H1 (cell line): ENCODE results near the gene FMR1. TPM values are rescaled to one million over a fixed set of nuclear protein-coding genes. Genes with fewer than 3 reads are reported as not detected.
A peak's percentile ranks its signal among the peaks of the same experiment; 100 is the strongest.

Experiments
- CTCF ChIA-PET: fragments of 300-600 bp; sonication (Branson Sonifier 250); formaldehyde crosslinking; loops from one replicate; lab custom pipeline; 2021; ENCODE audit not compliant: partially characterized antibody; lab: Charles Lee
- POLR2A ChIA-PET: fragments of 300-600 bp; sonication (Branson Sonifier 250); formaldehyde crosslinking; loops from one replicate; lab custom pipeline; 2021; ENCODE audit warnings: inconsistent platforms; ENCODE audit not compliant: partially characterized antibody; lab: Charles Lee
- DNase-seq, 2 experiments: peaks; one replicate each; pipeline versions ENCODE4 v3.0.0 to v3.0.0-alpha.2; 2010 to 2022; ENCODE audit warnings: low spot score in 2 of 2, low read depth in 1 of 2, mixed read lengths in 1 of 2
- FAIRE-seq: peaks from 2 replicates; lab custom pipeline; 2011; peaks lifted over from hg19 to GRCh38; lab: Jason Lieb, UNC
- H2AFZ ChIP-seq: 2 replicates; pipeline ENCODE4 v1.8.1; 2012; ENCODE audit warnings: low read length, inconsistent platforms
- H2AK5ac ChIP-seq: 2 replicates; pipeline ENCODE4 v1.6.1; 2013; ENCODE audit warnings: low read depth, low read length
- H2BK120ac ChIP-seq: replicated peaks from 2 replicates; pipeline ENCODE3; 2013; ENCODE audit warnings: low read depth, low read length, inconsistent platforms
- H2BK12ac ChIP-seq: 2 replicates; pipeline ENCODE4 v1.6.1; 2013; ENCODE audit warnings: low read depth, low read length
- H2BK15ac ChIP-seq: 2 replicates; pipeline ENCODE4 v1.6.1; 2013; ENCODE audit warnings: low read length
- H2BK20ac ChIP-seq: 2 replicates; pipeline ENCODE4 v1.6.1; 2013; ENCODE audit warnings: low read length
- H2BK5ac ChIP-seq: 2 replicates; pipeline ENCODE4 v1.6.1; 2013; ENCODE audit warnings: low read depth, low read length
- H3K14ac ChIP-seq: 2 replicates; pipeline ENCODE4 v1.6.1; 2013; ENCODE audit warnings: inconsistent platforms; ENCODE audit not compliant: insufficient read length
- H3K18ac ChIP-seq: 2 replicates; pipeline ENCODE4 v1.6.1; 2013; ENCODE audit warnings: low read length; ENCODE audit errors: extremely low read depth
- H3K23ac ChIP-seq: 2 replicates; pipeline ENCODE4 v1.6.1; 2013; ENCODE audit warnings: inconsistent platforms; ENCODE audit not compliant: insufficient read length
- H3K23me2 ChIP-seq: 2 replicates; pipeline ENCODE4 v1.6.1; 2013; ENCODE audit warnings: low read depth, low read length
- H3K27ac ChIP-seq: 2 replicates; pipeline ENCODE4 v1.6.1; 2011; ENCODE audit warnings: low read depth, low read length, inconsistent platforms
- H3K27me3 ChIP-seq, 4 experiments: replicated peaks in 1 of 4; 1 replicate in 1 of 4; 2 replicates in 3 of 4; pipeline versions ENCODE4 v1.6.1 to v1.8.1; 2011 to 2013; ENCODE audit warnings: low read length in 3 of 4, mild to moderate bottlenecking in 3 of 4, inconsistent platforms in 2 of 4, mixed read lengths in 2 of 4, moderate library complexity in 1 of 4; ENCODE audit not compliant: control insufficient read depth in 3 of 4, insufficient read depth in 3 of 4; ENCODE audit errors: extremely low read depth in 1 of 4
- H3K36me3 ChIP-seq, 4 experiments: 2 replicates each; pipeline versions ENCODE4 v1.6.1 to v1.8.1; 2011 to 2013; ENCODE audit warnings: mild to moderate bottlenecking in 4 of 4, low read length in 3 of 4, moderate library complexity in 2 of 4, control low read depth in 1 of 4, inconsistent platforms in 1 of 4; ENCODE audit not compliant: insufficient read depth in 4 of 4, control insufficient read depth in 2 of 4
- H3K4ac ChIP-seq: replicated peaks from 2 replicates; pipeline ENCODE3; 2013; ENCODE audit warnings: low read length, low read depth, mixed read lengths, inconsistent platforms; ENCODE audit not compliant: insufficient read length
- H3K4me1 ChIP-seq, 4 experiments: replicated peaks in 1 of 4; 1 replicate in 1 of 4; 2 replicates in 3 of 4; pipeline versions ENCODE4 v1.6.1 to v1.8.1; 2011 to 2013; ENCODE audit warnings: low read length in 3 of 4, inconsistent platforms in 2 of 4, mixed read lengths in 1 of 4; ENCODE audit not compliant: insufficient read depth in 4 of 4, control insufficient read depth in 3 of 4
- H3K4me2 ChIP-seq, 2 experiments: 2 replicates each; pipeline versions ENCODE4 v1.6.1 to v1.8.1; 2011 to 2013; ENCODE audit warnings: low read depth in 2 of 2, low read length in 2 of 2, control low read depth in 1 of 2, inconsistent platforms in 1 of 2, mild to moderate bottlenecking in 1 of 2; ENCODE audit not compliant: insufficient read depth in 1 of 2
- H3K4me3 ChIP-seq, 4 experiments: fragments of 200-600, 300-600 bp in 1 of 4; sonication (generic), shearing (Covaris generic), sonication (Bioruptor Twin) in 1 of 4; 2 replicates each; pipeline versions ENCODE4 v1.5.1 to v1.8.1; 2011 to 2016; ENCODE audit warnings: low read length in 4 of 4, low read depth in 3 of 4, control low read depth in 2 of 4, inconsistent platforms in 2 of 4, mild to moderate bottlenecking in 2 of 4, mixed read lengths in 1 of 4, moderate library complexity in 1 of 4; ENCODE audit not compliant: insufficient read depth in 2 of 4; ENCODE audit errors: extremely low read depth in 1 of 4
- H3K56ac ChIP-seq: replicated peaks from 2 replicates; pipeline ENCODE3; 2013; ENCODE audit warnings: low read depth, mild to moderate bottlenecking, mixed read lengths, low read length, inconsistent platforms; ENCODE audit not compliant: insufficient read length
- H3K79me1 ChIP-seq: 2 replicates; pipeline ENCODE4 v1.6.1; 2013; ENCODE audit warnings: low read depth, low read length, control low read depth
- H3K79me2 ChIP-seq, 2 experiments: 2 replicates each; pipeline versions ENCODE4 v1.6.1 to v1.8.1; 2012 to 2013; ENCODE audit warnings: low read length in 2 of 2, mild to moderate bottlenecking in 2 of 2, inconsistent platforms in 1 of 2; ENCODE audit not compliant: insufficient read depth in 2 of 2, control insufficient read depth in 1 of 2
- H3K9ac ChIP-seq, 4 experiments: replicated peaks in 1 of 4; 1 replicate in 1 of 4; 2 replicates in 3 of 4; pipeline versions ENCODE4 v1.6.1 to v1.8.1; 2011 to 2013; ENCODE audit warnings: low read depth in 3 of 4, low read length in 3 of 4, control low read depth in 2 of 4, mild to moderate bottlenecking in 2 of 4, moderate library complexity in 2 of 4, inconsistent platforms in 1 of 4; ENCODE audit errors: extremely low read depth in 1 of 4
- H3K9me3 ChIP-seq, 2 experiments: 2 replicates each; pipeline versions ENCODE4 v1.6.1 to v1.8.1; 2012 to 2013; ENCODE audit warnings: mild to moderate bottlenecking in 2 of 2, moderate library complexity in 2 of 2, control low read depth in 1 of 2, inconsistent platforms in 1 of 2, low read depth in 1 of 2, low read length in 1 of 2, mixed read lengths in 1 of 2; ENCODE audit not compliant: insufficient read depth in 2 of 2
- H4K20me1 ChIP-seq, 2 experiments: replicated peaks in 1 of 2; 2 replicates each; pipeline versions ENCODE3 to v1.8.1; 2011 to 2013; ENCODE audit warnings: inconsistent platforms in 2 of 2, low read length in 2 of 2, mild to moderate bottlenecking in 1 of 2; ENCODE audit not compliant: insufficient read depth in 2 of 2, control insufficient read depth in 1 of 2
- H4K5ac ChIP-seq: 2 replicates; pipeline ENCODE4 v1.6.1; 2013; ENCODE audit warnings: low read length, low read depth, mixed read lengths, inconsistent platforms; ENCODE audit not compliant: insufficient read length
- H4K8ac ChIP-seq: 2 replicates; pipeline ENCODE4 v1.8.0; 2013; ENCODE audit warnings: mild to moderate bottlenecking, moderate library complexity, low read length, inconsistent platforms; ENCODE audit not compliant: insufficient read depth; ENCODE audit errors: extremely low read depth
- H4K91ac ChIP-seq: replicated peaks from 2 replicates; pipeline ENCODE3; 2013; ENCODE audit warnings: low read length, mixed read lengths, inconsistent platforms; ENCODE audit not compliant: insufficient read length
- WGBS, 2 experiments: shearing (Covaris generic) in 1 of 2; methylation state at CpG; one replicate each; pipeline versions ENCODE4 v1.1.6 to v1.1.7; 2013 to 2015; ENCODE audit warnings: low lambda C conversion rate in 2 of 2, mixed read lengths in 2 of 2, inconsistent platforms in 1 of 2, low coverage in 1 of 2, missing lambda C conversion rate in 1 of 2; ENCODE audit not compliant: insufficient replicate concordance in 2 of 2, insufficient coverage in 1 of 2, insufficient read length in 1 of 2; ENCODE audit errors: extremely low coverage in 1 of 2, missing lambda C conversion rate in 1 of 2; 5-methylcytosine and 5-hydroxymethylcytosine counted together
- polyA plus RNA-seq, 7 experiments: library from polyadenylated mRNA; depleted of rRNA in 3 of 7; stranded (reverse) in 5 of 7; unstranded in 2 of 7; fragments of >200 nt in 5 of 7; fragments of 200-250 nt in 2 of 7; gene quantifications; 1 replicate in 5 of 7; 2 replicates in 1 of 7; 4 replicates in 1 of 7; pipeline versions ENCODE4 v1.2.1 to v1.2.3, GENCODE V29; 2011 to 2013; ENCODE audit warnings: missing spikeins in 2 of 7, mixed read lengths in 2 of 7
- total RNA-seq: library from RNA; stranded (reverse); fragmentation: NEBNext Ultra II Directional; extraction: Animal tissue kit (Norgen Biotek cat#: 25700); gene quantifications from 2 replicates; pipeline ENCODE4 v1.2.1, GENCODE V29; 2021

Gene FMR1
- total and polyA plus RNA-seq, 2 of the 8 experiments (the other 6 are each of a cell fraction or from before 2014, with no cell fraction given): 15.2 to 49.4 TPM

DNA sequence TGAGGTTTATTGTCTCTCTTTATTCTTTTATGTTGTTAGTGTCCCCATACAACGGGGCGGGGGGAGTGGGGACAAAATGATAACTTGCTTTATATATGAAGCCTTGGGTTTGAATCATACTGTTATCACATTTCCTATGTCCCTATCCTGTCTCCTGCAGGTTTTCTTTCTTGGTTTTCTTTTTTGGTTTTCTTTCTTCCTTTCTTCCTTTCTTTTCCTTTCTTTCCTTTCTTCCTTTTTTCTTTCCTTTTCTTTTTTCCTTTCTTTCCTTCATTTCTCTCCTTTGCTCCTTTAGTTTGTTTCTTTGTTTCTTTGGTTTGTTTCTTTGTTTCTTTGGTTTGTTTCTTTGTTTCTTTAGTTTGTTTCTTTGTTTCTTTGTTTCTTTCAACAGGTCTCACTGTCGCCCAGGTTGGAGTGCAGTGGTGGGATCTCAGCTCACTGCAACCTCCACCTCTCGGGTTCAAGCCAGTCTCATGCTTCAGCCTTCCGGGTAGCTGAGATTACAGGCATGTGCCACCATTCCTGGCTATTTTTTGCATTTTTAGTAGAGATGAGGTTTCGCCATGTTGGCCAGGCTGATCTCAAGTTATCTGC, 4.8 kb downstream of the FMR1 start:
- H3K4me3 ChIP-seq: 0 out of 8 replicates have a peak overlapping the region, but pooled peaks of 1 of the 4 experiments have one; percentile 4

More for the DNA sequence above, 4.8 kb downstream of the FMR1 start:
- H3K4me1 ChIP-seq: peaks cover 0 to 9% (median 3%) of the 10 kb centered on the region in 4 experiments; a peak in 2 of 7 replicates
- H3K9me3 ChIP-seq: no peaks in the 10 kb centered on the region
- H3K4me2 ChIP-seq: peak overlapping the region in 1 of 2 experiments; percentile 28; a peak in 2 of 4 replicates
- CTCF ChIA-PET: no interaction called here
- no peak overlapping the region for H2BK12ac ChIP-seq
- no peak overlapping the region for H4K8ac ChIP-seq
- no peak overlapping the region for H3K14ac ChIP-seq
- no peak overlapping the region for H2AFZ ChIP-seq
- no peak overlapping the region for H2BK5ac ChIP-seq
- H3K27me3 ChIP-seq: no peaks in the 10 kb centered on the region
- H3K36me3 ChIP-seq: no peaks in the 10 kb centered on the region
- no peak overlapping the region for H3K56ac ChIP-seq
- no peak overlapping the region for H3K4ac ChIP-seq
- no peak overlapping the region for H4K91ac ChIP-seq
- H3K79me2 ChIP-seq: peaks cover 0 to 92% of the 10 kb centered on the region in 2 experiments; a peak in 2 of 4 replicates
- no peak overlapping the region for H3K18ac ChIP-seq
- no peak overlapping the region for H2AK5ac ChIP-seq
- DNase-seq (no peak), FAIRE-seq (no peak)
- no peak overlapping the region for H2BK20ac ChIP-seq
- WGBS, 2 experiments: 80% methylated on average over 6 of the region's 6 CpGs; no CpG with 5 or more reads in 1 of the 2 experiments
- no peak overlapping the region for H4K5ac ChIP-seq
- no peaks in the 10 kb centered on the region for H3K23me2 ChIP-seq
- H4K20me1 ChIP-seq: peaks cover 0 to 2% of the 10 kb centered on the region in 2 experiments
- H3K23ac ChIP-seq: no peak overlapping the region
- no peaks in the 10 kb centered on the region for H3K79me1 ChIP-seq
- H2BK120ac ChIP-seq: no peak overlapping the region
- no peak overlapping the region for H3K9ac ChIP-seq
- no peak overlapping the region for H3K27ac ChIP-seq
- no peak overlapping the region for H2BK15ac ChIP-seq
- POLR2A ChIA-PET: interaction anchor here (0.9 to 2.2 kb wide), 3 partner anchors 10 to 22 kb away, joined by 3 to 5 read pairs (median 3); no protein-coding TSS in a partner anchor
